Suprapubic skin (tissue), 4 donors: Measurements from ENCODE around the gene THUMPD3.

Experiments
- CTCF ChIP-seq, 2 donors: fragments of 200-600 bp in 1 of 2; fragments of 450-650 bp in 1 of 2; sonication (generic) in 1 of 2; IDR thresholded peaks; one replicate each; pipeline ENCODE4 v1.5.1; 2016 to 2019; ENCODE audit warnings: antibody characterized with exemption in 2 of 2, mild to moderate bottlenecking in 1 of 2, moderate library complexity in 1 of 2
- EP300 ChIP-seq: sonication (generic); formaldehyde crosslinking; IDR thresholded peaks from one replicate; pipeline ENCODE4 v1.6.1; 2017; ENCODE audit warnings: antibody characterized with exemption
- POLR2AphosphoS5 ChIP-seq, 3 donors: sonication (generic); formaldehyde crosslinking; IDR thresholded peaks; one replicate each; pipeline ENCODE4 v1.6.1; 2017; ENCODE audit warnings: antibody characterized with exemption in 3 of 3

GRCh38 chr3:9369508-9369907 is 6.7 kb downstream of the THUMPD3 start:
- no peak for TF ChIP-seq POLR2AphosphoS5 (IDR thresholded peaks at IDR 0.05)
- TF ChIP-seq CTCF (IDR thresholded peaks at IDR 0.05) = no peak
- TF ChIP-seq EP300 = no peak
